GM18519 (cell line): ENCODE data around the gene SMAD9.
A peak's percentile ranks its signal among the peaks of the same experiment; 100 is the strongest.

ENCODE experiments used
- ATAC-seq: cut with Tn5 transposase; IDR thresholded peaks from one replicate; pipeline ENCODE4 v1.9.1; 2021; ENCODE audit warnings: mild to moderate bottlenecking, moderate library complexity; ENCODE audit not compliant: unreplicated experiment, low FRiP score

Gene SMAD9

GRCh38 chr13:36820222-36820621 is 99.8 kb downstream of the SMAD9 start:
- peak; percentile 56 for ATAC-seq

- no peak for ATAC-seq
These were observed 100.3 kb downstream of the SMAD9 start for GRCh38 chr13:36819739-36820090.

GRCh38 chr13:36818804-36819738 is 101.0 kb downstream of the SMAD9 start, which contains the start of gene RFXAP:
RFXAP (plus strand) TSS chr13:36819222; CDS start chr13:36819358, 136 bp downstream.
- ATAC-seq: peak; percentile 80

- no peak for ATAC-seq
These were observed 101.8 kb downstream of the SMAD9 start for GRCh38 chr13:36817996-36818803.

- no peak for ATAC-seq
These were observed 105.0 kb downstream of the SMAD9 start for GRCh38 chr13:36815062-36815461.

GRCh38 chr13:36814465-36814864 is 105.6 kb downstream of the SMAD9 start:
- no peak for ATAC-seq

- ATAC-seq: no peak
These were observed 106.8 kb downstream of the SMAD9 start for GRCh38 chr13:36813225-36813624.

- ATAC-seq: no peak
These were observed 112.4 kb downstream of the SMAD9 start for GRCh38 chr13:36807616-36808015.

- no peak for ATAC-seq
These were observed 113.9 kb downstream of the SMAD9 start for GRCh38 chr13:36806102-36806501.

GRCh38 chr13:36804588-36804987 is 115.5 kb downstream of the SMAD9 start:
- no peak for ATAC-seq

GRCh38 chr13:36801035-36801434 is 119.0 kb downstream of the SMAD9 start:
- ATAC-seq: no peak

- ATAC-seq: no peak
These were observed 124.0 kb downstream of the SMAD9 start for GRCh38 chr13:36796052-36796451.

GRCh38 chr13:36795463-36795862 is 124.6 kb downstream of the SMAD9 start:
- ATAC-seq: no peak
